ENCODE measurements around the gene ING3. TPM values are rescaled to one million over a fixed set of nuclear protein-coding genes. Genes with fewer than 3 reads are reported as not detected.

The ING3 gene
- total RNA-seq (19.4 and 19.6 TPM in 2 replicates), polyA plus RNA-seq (4.6 and 8.7 TPM in 2 replicates), polyA minus RNA-seq (6.8 and 13.3 TPM in 2 replicates), Bru-seq, nascent RNA (percentile 92 among the genes with signal in this experiment), BruChase-seq, experiment 1, labeled RNA remaining after a 6-hour chase (percentile 68 among the genes with signal in this experiment), BruChase-seq, experiment 2, labeled RNA remaining after a 2-hour chase (percentile 75 among the genes with signal in this experiment)
- polyA plus RNA-seq (2011; cell fraction: cytosol; rRNA removed), result 11.4 and 11.9 TPM in 2 replicates
- polyA plus RNA-seq (2011; cell fraction: nucleus; rRNA removed), result 22.2 and 39.3 TPM in 2 replicates
- 13.2 and 17.1 TPM in 2 replicates for polyA plus RNA-seq (2012)
- 7.0 TPM for polyA minus RNA-seq (2011; cell fraction: cytosol; rRNA and poly(A)+ RNA removed)
- polyA minus RNA-seq (2011; cell fraction: nucleus; rRNA and poly(A)+ RNA removed), result 24.9 and 41.1 TPM in 2 replicates
- long read RNA-seq, transcript ING3-202 (5 exons, 1,222 nt), result major isoform, 15 of 35 reads
- long read RNA-seq, transcript ING3-201 (12 exons, 3,777 nt), result minor isoform, 6 of 35 reads
- long read RNA-seq, partial matches to known transcripts, result 3 of 35 reads
- long read RNA-seq, other reads (novel, unspliced or antisense), result 8 of 35 reads

GRCh38 chr7:120950539-120951308, at the start of gene ING3:
Gene ING3, plus strand, starts transcription at chr7:120950777. Its CDS starts 120 bp downstream, at chr7:120950897.
- Histone ChIP-seq H3K4me2 (ENCODE audit: insufficient read depth, low read length) (peak within 1 kb of the TSS; percentile 95), H3K4me3 (replicated peaks in 1 of 3; ENCODE audit: insufficient read depth in 1 of 3, low read depth in 1 of 3, low read length in 3 of 3) (peak within 1 kb of the TSS; percentile 57 to 100 (median 98)), H3K9ac (replicated peaks; ENCODE audit: extremely low read depth, insufficient read depth, low read length) (peak within 1 kb of the TSS; percentile 99), H3K36me3 (ENCODE audit: control insufficient read depth in 2 of 2, extremely low read depth in 1 of 2, insufficient read depth in 2 of 2, low read length in 2 of 2) (no peaks in the 10 kb centered on the region), H3K9me3 (replicated peaks; ENCODE audit: control insufficient read depth, insufficient read depth, low read length) (no peaks in the 10 kb centered on the region), H3K27me3 (ENCODE audit: control insufficient read depth in 2 of 2, insufficient read depth in 2 of 2, low read length in 2 of 2) (no peaks in the 10 kb centered on the region), H3K79me2 (ENCODE audit: control insufficient read depth, insufficient read depth, low read length) (peaks cover 14% of the 10 kb centered on the region), H3K27ac (ENCODE audit: insufficient read depth, low read depth, low read length) (peak within 1 kb of the TSS; percentile 96), H4K20me1 (replicated peaks; ENCODE audit: control insufficient read depth, extremely low read depth, insufficient read depth, low read length) (no peaks in the 10 kb centered on the region), H2AFZ (ENCODE audit: low read depth, low read length) (peak within 1 kb of the TSS; percentile 85), H3K9me1 (replicated peaks; ENCODE audit: control insufficient read depth, extremely low read depth, insufficient read depth, low read length) (no peaks in the 10 kb centered on the region), H3K4me1 (ENCODE audit: control insufficient read depth, extremely low read depth, insufficient read depth, low read length) (peaks cover 18% of the 10 kb centered on the region)
- FAIRE-seq (peak; percentile 90), DNase-seq (ENCODE audit: low read depth, low spot score) (peak; percentile 98)
- intact Hi-C loops (cut with micrococcal nuclease) (loop anchor here (1.0 to 10.0 kb wide), 6 partner anchors 8 to 594 kb away; partner anchors contain the start of gene TSPAN12), dilution Hi-C loops (cut with MboI; ENCODE audit: extremely low pct_ligation_motif_present, low sequenced_read_pairs) (no loop called here)
- TF ChIP-seq POLR2AphosphoS5 (IDR thresholded peaks at IDR 0.05; ENCODE audit: insufficient read depth, low read depth, low read length), result peak; percentile 88
- peak; percentile 82 for TF ChIP-seq POLR2A (IDR thresholded peaks at IDR 0.05; ENCODE audit: low read depth, low read length)
- TF ChIP-seq JUN (IDR thresholded peaks at IDR 0.05; ENCODE audit: borderline replicate concordance, insufficient read depth, insufficient read length, low read depth), result no peak
- TF ChIP-seq CTCF (IDR thresholded peaks at IDR 0.05; ENCODE audit: extremely low read depth in 1 of 2, insufficient read depth in 1 of 2, low read depth in 1 of 2, low read length in 2 of 2), result no peak
- no peak for TF ChIP-seq FOS (IDR thresholded peaks at IDR 0.05; ENCODE audit: borderline replicate concordance, insufficient read depth, low read length)
- TF ChIP-seq, protein P1, sequence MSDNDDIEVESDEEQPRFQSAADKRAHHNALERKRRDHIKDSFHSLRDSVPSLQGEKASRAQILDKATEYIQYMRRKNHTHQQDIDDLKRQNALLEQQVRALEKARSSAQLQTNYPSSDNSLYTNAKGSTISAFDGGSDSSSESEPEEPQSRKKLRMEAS (IDR thresholded peaks at IDR 0.05; ENCODE audit: insufficient read depth, insufficient read length), result no peak
- no peak for TF ChIP-seq GATA2 (IDR thresholded peaks at IDR 0.05; ENCODE audit: insufficient read depth, insufficient read length, low read depth, low read length)
- TF ChIP-seq MYC (IDR thresholded peaks at IDR 0.05; ENCODE audit: low read depth, low read length), result peak; percentile 20
- TF ChIP-seq EZH2 (IDR thresholded peaks at IDR 0.05; ENCODE audit: borderline replicate concordance, low read depth, low read length, severe bottlenecking), result no peak
- CTCF ChIA-PET, result interaction anchor here (1.0 to 2.4 kb wide), 15 partner anchors 9 to 1044 kb away, joined by 3 to 9 read pairs (median 4); no protein-coding TSS in a partner anchor
- POLR2A ChIA-PET, result interaction anchor here (0.6 to 0.7 kb wide), 6 partner anchors 11 to 1039 kb away, joined by 3 to 9 read pairs (median 4); no protein-coding TSS in a partner anchor
- BruUV-seq (replicated peaks), result no TSS peak
